MM.1S (cell line): Measurements from ENCODE around the gene SOX18.

ENCODE experiments used
- DNase-seq: peaks from one replicate; pipeline ENCODE4 v3.0.0-alpha.2; 2015
- H2AFZ ChIP-seq: fragments of 300-600 bp; sonication (generic); 2 replicates; pipeline ENCODE4 v1.6.0; 2016; ENCODE audit warnings: antibody characterized with exemption, low read length
- H3F3A ChIP-seq: fragments of 300-600 bp; sonication (generic); 2 replicates; pipeline ENCODE4 v1.6.1; 2016; ENCODE audit warnings: mild to moderate bottlenecking, antibody characterized with exemption, low read length, moderate library complexity, mixed read lengths; ENCODE audit not compliant: insufficient read depth
- H3K27ac ChIP-seq: fragments of 300-600 bp; sonication (generic); 2 replicates; pipeline ENCODE4 v1.5.1; 2016; ENCODE audit warnings: mild to moderate bottlenecking, low read length
- H3K27me3 ChIP-seq: fragments of 300-600 bp; sonication (generic); replicated peaks from 2 replicates; pipeline ENCODE4 v1.6.0; 2016; ENCODE audit warnings: low read length; ENCODE audit not compliant: insufficient read depth
- H3K36me3 ChIP-seq: fragments of 300-600 bp; sonication (generic); replicated peaks from 2 replicates; pipeline ENCODE4 v1.6.1; 2016; ENCODE audit warnings: mild to moderate bottlenecking, low read length, mixed read lengths; ENCODE audit not compliant: insufficient read depth
- H3K4me1 ChIP-seq: fragments of 300-600 bp; sonication (generic); 2 replicates; pipeline ENCODE4 v1.6.1; 2016; ENCODE audit warnings: low read length, mixed read lengths
- H3K4me2 ChIP-seq: fragments of 300-600 bp; sonication (generic); 2 replicates; pipeline ENCODE4 v1.6.0; 2016; ENCODE audit warnings: low read depth, low read length
- H3K4me3 ChIP-seq: fragments of 300-600 bp; sonication (generic); 2 replicates; pipeline ENCODE4 v1.5.1; 2016; ENCODE audit warnings: low read length, mixed read lengths
- H3K79me2 ChIP-seq: fragments of 300-600 bp; sonication (generic); 2 replicates; pipeline ENCODE4 v1.6.1; 2016; ENCODE audit warnings: mixed run types, low read length, mixed read lengths
- H3K9ac ChIP-seq: fragments of 300-600 bp; sonication (generic); 2 replicates; pipeline ENCODE4 v1.6.1; 2016; ENCODE audit warnings: low read length, mixed read lengths
- H3K9me2 ChIP-seq: fragments of 300-600 bp; sonication (generic); replicated peaks from 2 replicates; pipeline ENCODE4 v1.6.1; 2016; ENCODE audit warnings: mild to moderate bottlenecking, low read length, mixed read lengths; ENCODE audit not compliant: insufficient read depth
- H3K9me3 ChIP-seq: fragments of 300-600 bp; sonication (generic); replicated peaks from 2 replicates; pipeline ENCODE4 v1.6.1; 2016; ENCODE audit warnings: mild to moderate bottlenecking, low read length, mixed read lengths; ENCODE audit not compliant: insufficient read depth
- H4K20me1 ChIP-seq: fragments of 300-600 bp; sonication (generic); 2 replicates; pipeline ENCODE4 v1.6.1; 2016; ENCODE audit warnings: mild to moderate bottlenecking, low read length, moderate library complexity, mixed read lengths; ENCODE audit not compliant: insufficient read depth
- CTCF ChIP-seq: fragments of 300-600 bp; sonication (generic); IDR thresholded peaks from 2 replicates; pipeline ENCODE4 v1.5.1; 2016; ENCODE audit warnings: antibody characterized with exemption, low read length, mixed read lengths
- EZH2 ChIP-seq: fragments of 300-600 bp; sonication (generic); optimal IDR thresholded peaks from 2 replicates; pipeline ENCODE3; 2017; ENCODE audit warnings: low read depth, mild to moderate bottlenecking, antibody characterized with exemption, low read length, mixed read lengths
- EZH2phosphoT487 ChIP-seq: fragments of 300-600 bp; sonication (generic); IDR thresholded peaks from 2 replicates; pipeline ENCODE4 v1.6.1; 2018; ENCODE audit warnings: antibody characterized with exemption, low read length

Gene SOX18

GRCh38 chr20:64030371-64031134 lies 18.9 kb downstream of the SOX18 start:
- TF ChIP-seq CTCF (no peak), EZH2 (no peak), EZH2phosphoT487 (no peak)
- no peaks in the 10 kb centered on the region for H3K27me3 ChIP-seq
- H3K4me3 ChIP-seq: no peak overlapping the region
- H4K20me1 ChIP-seq: no peaks in the 10 kb centered on the region
- H3F3A ChIP-seq: no peaks in the 10 kb centered on the region
- H3K9me3 ChIP-seq: no peaks in the 10 kb centered on the region
- no peaks in the 10 kb centered on the region for H3K79me2 ChIP-seq
- no peaks in the 10 kb centered on the region for H3K9me2 ChIP-seq
- H3K9ac ChIP-seq: no peak overlapping the region
- no peak overlapping the region for H2AFZ ChIP-seq
- H3K27ac ChIP-seq: no peak overlapping the region
- DNase-seq: no peak
- no peaks in the 10 kb centered on the region for H3K4me1 ChIP-seq
- no peaks in the 10 kb centered on the region for H3K36me3 ChIP-seq
- H3K4me2 ChIP-seq: no peak overlapping the region

GRCh38 chr20:64029293-64030117 lies 19.9 kb downstream of the SOX18 start:
- Histone ChIP-seq H3K9ac (no peak overlapping the region), H3K79me2 (no peaks in the 10 kb centered on the region), H3K9me3 (no peaks in the 10 kb centered on the region), H3K9me2 (no peaks in the 10 kb centered on the region), H3K27ac (no peak overlapping the region), H3K36me3 (no peaks in the 10 kb centered on the region), H4K20me1 (no peaks in the 10 kb centered on the region), H3F3A (no peaks in the 10 kb centered on the region), H3K4me3 (no peak overlapping the region), H2AFZ (no peak overlapping the region), H3K27me3 (no peaks in the 10 kb centered on the region), H3K4me1 (no peaks in the 10 kb centered on the region), H3K4me2 (no peak overlapping the region)
- TF ChIP-seq EZH2: no peak
- no peak for TF ChIP-seq CTCF
- TF ChIP-seq EZH2phosphoT487: no peak
- no peak for DNase-seq

- no peak overlapping the region for H2AFZ ChIP-seq
- no peak overlapping the region for H3K9ac ChIP-seq
- no peaks in the 10 kb centered on the region for H3K36me3 ChIP-seq
- no peaks in the 10 kb centered on the region for H3F3A ChIP-seq
- no peak overlapping the region for H3K4me3 ChIP-seq
- TF ChIP-seq EZH2phosphoT487: no peak
- H3K9me3 ChIP-seq: no peaks in the 10 kb centered on the region
- no peak for DNase-seq
- no peaks in the 10 kb centered on the region for H4K20me1 ChIP-seq
- no peak overlapping the region for H3K27ac ChIP-seq
- no peaks in the 10 kb centered on the region for H3K79me2 ChIP-seq
- no peak overlapping the region for H3K4me2 ChIP-seq
- no peaks in the 10 kb centered on the region for H3K4me1 ChIP-seq
- no peaks in the 10 kb centered on the region for H3K27me3 ChIP-seq
- no peaks in the 10 kb centered on the region for H3K9me2 ChIP-seq
These were observed 21.3 kb downstream of the SOX18 start for GRCh38 chr20:64027981-64028685.
